HepG2 (cell line): ENCODE results near the gene SCIN. TPM values are rescaled to one million over a fixed set of nuclear protein-coding genes. Genes with fewer than 3 reads are reported as not detected.

ENCODE experiments used
- EP300 ChIP-seq, 3 experiments: sonication (generic) in 1 of 3; formaldehyde crosslinking in 1 of 3; IDR thresholded peaks; 2 replicates each; pipeline versions ENCODE4 v1.5.1 to v1.6.1; 2011 to 2020; ENCODE audit warnings: low read depth in 2 of 3, low read length in 2 of 3, borderline replicate concordance in 1 of 3, improper control_type of control experiment in 1 of 3, mild to moderate bottlenecking in 1 of 3, missing genetic modification reagents in 1 of 3, moderate library complexity in 1 of 3
- HIVEP1 ChIP-seq: sonication (generic); formaldehyde crosslinking; IDR thresholded peaks from 2 replicates; pipeline ENCODE4 v1.4.0; 2020; ENCODE audit warnings: mild to moderate bottlenecking, missing genetic modification reagents
- IKZF1 ChIP-seq: fragments of 450-650 bp; IDR thresholded peaks from 2 replicates; pipeline ENCODE4 v1.7.1; 2016
- IRF2 ChIP-seq: IDR thresholded peaks from 2 replicates; pipeline ENCODE4 v1.6.1; 2018; ENCODE audit warnings: missing genetic modification reagents, missing compliant biosample characterization
- MIER3 ChIP-seq: IDR thresholded peaks from 2 replicates; pipeline ENCODE4 v1.6.1; 2016; ENCODE audit warnings: missing compliant biosample characterization, borderline replicate concordance
- PHF20 ChIP-seq: sonication (generic); formaldehyde crosslinking; IDR thresholded peaks from 2 replicates; pipeline ENCODE4 v1.5.0; 2020; ENCODE audit warnings: mild to moderate bottlenecking, missing genetic modification reagents
- YEATS4 ChIP-seq: sonication (generic); formaldehyde crosslinking; IDR thresholded peaks from 2 replicates; pipeline ENCODE4 v1.4.0; 2020; ENCODE audit warnings: missing genetic modification reagents, borderline replicate concordance
- ZNF329 ChIP-seq: sonication (generic); formaldehyde crosslinking; IDR thresholded peaks from 2 replicates; pipeline ENCODE4 v1.9.0; 2021; ENCODE audit warnings: low read depth, mild to moderate bottlenecking, missing genetic modification reagents
- polyA plus RNA-seq, 8 experiments: library from polyadenylated mRNA; depleted of rRNA in 3 of 8; stranded (reverse) in 7 of 8; unstranded in 1 of 8; fragments of >200 nt; fragmentation: Illumina TruSeq in 4 of 8; extraction: Trizol in 4 of 8; gene quantifications; 2 replicates each; pipeline versions ENCODE4 v1.2.1 to v1.2.3, GENCODE V29; 2011 to 2016; ENCODE audit warnings: low read depth in 4 of 8, missing spikeins in 1 of 8, mixed read lengths in 1 of 8; ENCODE audit not compliant: insufficient read depth in 1 of 8
- total RNA-seq, 5 experiments: library from RNA; depleted of rRNA; stranded (reverse); fragments of >200 nt; fragmentation: Illumina TruSeq; extraction: Trizol; gene quantifications; 2 replicates each; pipeline ENCODE4 v1.2.3, GENCODE V29; 2016; ENCODE audit warnings: low read depth in 1 of 5
- TF ChIP-seq, protein P1 (sequence below): IDR thresholded peaks from 2 replicates; pipeline ENCODE4 v1.6.1; 2016; ENCODE audit warnings: missing compliant biosample characterization, missing genetic modification reagents, borderline replicate concordance
- TF ChIP-seq, protein P2 (sequence below): fragments of 450-650 bp; IDR thresholded peaks from 2 replicates; pipeline ENCODE4 v1.6.1; 2017; ENCODE audit warnings: mild to moderate bottlenecking

The SCIN gene
- total and polyA plus RNA-seq, 2 of the 13 experiments (the other 11 are each of a cell fraction or from before 2014, with no cell fraction given) = not detected

DNA sequence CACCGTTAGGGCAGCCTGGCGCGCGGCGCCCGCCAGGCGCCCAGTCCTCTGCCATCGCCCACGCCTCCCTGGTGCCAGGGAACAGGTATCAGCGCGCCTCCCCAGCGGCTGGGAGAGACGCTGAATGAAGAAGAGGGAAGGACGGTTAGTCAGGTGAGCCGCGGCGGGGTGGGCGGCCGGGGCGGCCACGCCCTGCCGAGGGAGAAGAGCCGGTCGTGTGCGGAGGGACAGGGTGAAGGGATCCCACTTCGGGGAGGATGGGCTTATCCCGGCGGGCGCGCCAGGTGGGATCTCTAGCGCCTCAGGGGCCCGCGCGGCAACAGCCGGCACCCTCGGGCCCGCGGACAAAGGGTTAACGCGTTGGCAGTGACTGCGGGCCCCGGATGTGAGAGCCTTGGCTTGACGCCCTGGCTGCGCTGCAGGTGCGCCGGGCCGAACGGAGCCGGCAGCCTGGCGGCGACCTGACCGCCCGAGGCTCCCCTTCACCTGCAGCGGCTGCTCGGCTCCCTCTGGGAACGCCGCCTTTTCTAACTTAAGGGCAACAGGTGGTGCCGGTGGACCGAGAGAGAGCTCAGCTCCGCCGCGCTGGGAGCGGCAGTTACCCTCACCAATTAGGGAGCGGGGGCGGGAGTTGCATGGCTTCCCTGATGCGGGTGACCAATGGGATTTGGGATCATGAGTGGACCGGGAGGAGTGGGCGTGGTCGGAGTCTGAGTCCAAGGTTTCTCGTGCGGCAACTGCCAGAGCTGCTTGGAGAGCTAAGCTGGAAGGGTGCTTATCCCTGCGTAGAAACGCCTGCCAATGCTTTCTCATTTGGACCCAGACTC is 116.6 kb downstream of the SCIN start, which contains the start of gene ARL4A (continued):
- TF ChIP-seq, protein P1, sequence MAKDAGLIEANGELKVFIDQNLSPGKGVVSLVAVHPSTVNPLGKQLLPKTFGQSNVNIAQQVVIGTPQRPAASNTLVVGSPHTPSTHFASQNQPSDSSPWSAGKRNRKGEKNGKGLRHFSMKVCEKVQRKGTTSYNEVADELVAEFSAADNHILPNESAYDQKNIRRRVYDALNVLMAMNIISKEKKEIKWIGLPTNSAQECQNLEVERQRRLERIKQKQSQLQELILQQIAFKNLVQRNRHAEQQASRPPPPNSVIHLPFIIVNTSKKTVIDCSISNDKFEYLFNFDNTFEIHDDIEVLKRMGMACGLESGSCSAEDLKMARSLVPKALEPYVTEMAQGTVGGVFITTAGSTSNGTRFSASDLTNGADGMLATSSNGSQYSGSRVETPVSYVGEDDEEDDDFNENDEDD (CRISPR knock-in tag) = no peak
- TF ChIP-seq IKZF1 (no peak), ZNF329 (CRISPR knock-in tag) (0 out of 2 replicates have a peak, but pooled peaks have one; percentile 25), YEATS4 (no peak; the same call in 1 of the 2 replicates), IRF2 (CRISPR knock-in tag) (peak; percentile 42; the same call in 1 of the 2 replicates), HIVEP1 (CRISPR knock-in tag) (0 out of 2 replicates have a peak, but pooled peaks have one; percentile 2), EP300 (IDR thresholded peaks at IDR 0.05; ENCODE audit: low read depth in 2 of 2, low read length in 2 of 2) (no peak; a peak in 1 of 4 replicates), EP300 (CRISPR knock-in tag; IDR thresholded peaks at IDR 0.05; ENCODE audit: borderline replicate concordance) (no peak), PHF20 (peak; percentile 43; the same call in 1 of the 2 replicates), MIER3 (CRISPR knock-in tag) (peak; percentile 26; the same call in 1 of the 2 replicates)
- TF ChIP-seq, protein P2, sequence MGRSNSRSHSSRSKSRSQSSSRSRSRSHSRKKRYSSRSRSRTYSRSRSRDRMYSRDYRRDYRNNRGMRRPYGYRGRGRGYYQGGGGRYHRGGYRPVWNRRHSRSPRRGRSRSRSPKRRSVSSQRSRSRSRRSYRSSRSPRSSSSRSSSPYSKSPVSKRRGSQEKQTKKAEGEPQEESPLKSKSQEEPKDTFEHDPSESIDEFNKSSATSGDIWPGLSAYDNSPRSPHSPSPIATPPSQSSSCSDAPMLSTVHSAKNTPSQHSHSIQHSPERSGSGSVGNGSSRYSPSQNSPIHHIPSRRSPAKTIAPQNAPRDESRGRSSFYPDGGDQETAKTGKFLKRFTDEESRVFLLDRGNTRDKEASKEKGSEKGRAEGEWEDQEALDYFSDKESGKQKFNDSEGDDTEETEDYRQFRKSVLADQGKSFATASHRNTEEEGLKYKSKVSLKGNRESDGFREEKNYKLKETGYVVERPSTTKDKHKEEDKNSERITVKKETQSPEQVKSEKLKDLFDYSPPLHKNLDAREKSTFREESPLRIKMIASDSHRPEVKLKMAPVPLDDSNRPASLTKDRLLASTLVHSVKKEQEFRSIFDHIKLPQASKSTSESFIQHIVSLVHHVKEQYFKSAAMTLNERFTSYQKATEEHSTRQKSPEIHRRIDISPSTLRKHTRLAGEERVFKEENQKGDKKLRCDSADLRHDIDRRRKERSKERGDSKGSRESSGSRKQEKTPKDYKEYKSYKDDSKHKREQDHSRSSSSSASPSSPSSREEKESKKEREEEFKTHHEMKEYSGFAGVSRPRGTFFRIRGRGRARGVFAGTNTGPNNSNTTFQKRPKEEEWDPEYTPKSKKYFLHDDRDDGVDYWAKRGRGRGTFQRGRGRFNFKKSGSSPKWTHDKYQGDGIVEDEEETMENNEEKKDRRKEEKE = no peak
